ENCODE data around the gene ADK.

Gene ADK

GRCh38 chr10:74365109-74365508 is 214.1 kb downstream of the ADK start:
- no peak for DNase-seq (ENCODE audit: low read depth)

- DNase-seq (ENCODE audit: low read depth) = no peak
These were observed 220.7 kb downstream of the ADK start for GRCh38 chr10:74371696-74372095.

- DNase-seq (ENCODE audit: low read depth) = no peak
These were observed 222.0 kb downstream of the ADK start for GRCh38 chr10:74373059-74373458.

GRCh38 chr10:74377476-74377875 is 226.5 kb downstream of the ADK start:
- DNase-seq (ENCODE audit: low read depth) = no peak

GRCh38 chr10:74379474-74379873 is 228.5 kb downstream of the ADK start:
- DNase-seq (ENCODE audit: low read depth) = no peak

- no peak for DNase-seq (ENCODE audit: low read depth)
These were observed 229.8 kb downstream of the ADK start for GRCh38 chr10:74380795-74381194.

GRCh38 chr10:74381291-74381853 is 230.4 kb downstream of the ADK start:
- DNase-seq (ENCODE audit: low read depth) = no peak

GRCh38 chr10:74382663-74383062 is 231.6 kb downstream of the ADK start:
- DNase-seq (ENCODE audit: low read depth) = no peak

- no peak for DNase-seq (ENCODE audit: low read depth)
These were observed 232.6 kb downstream of the ADK start for GRCh38 chr10:74383642-74384041.

- no peak for DNase-seq (ENCODE audit: low read depth)
These were observed 233.7 kb downstream of the ADK start for GRCh38 chr10:74384615-74385183.

GRCh38 chr10:74388801-74389200 is 237.8 kb downstream of the ADK start:
- DNase-seq (ENCODE audit: low read depth) = no peak

- no peak for DNase-seq (ENCODE audit: low read depth)
These were observed 240.8 kb downstream of the ADK start for GRCh38 chr10:74391786-74392185.

- DNase-seq (ENCODE audit: low read depth) = no peak
These were observed 243.5 kb downstream of the ADK start for GRCh38 chr10:74394416-74394969.

GRCh38 chr10:74400186-74400585 is 249.2 kb downstream of the ADK start:
- no peak for DNase-seq (ENCODE audit: low read depth)

GRCh38 chr10:74406006-74406405 is 255.0 kb downstream of the ADK start:
- DNase-seq (ENCODE audit: low read depth) = no peak

- no peak for DNase-seq (ENCODE audit: low read depth)
These were observed 264.3 kb downstream of the ADK start for GRCh38 chr10:74415146-74415839.

GRCh38 chr10:74417397-74417796 is 266.4 kb downstream of the ADK start:
- no peak for DNase-seq (ENCODE audit: low read depth)

GRCh38 chr10:74418285-74418872 is 267.4 kb downstream of the ADK start:
- no peak for DNase-seq (ENCODE audit: low read depth)

GRCh38 chr10:74419491-74419951 is 268.5 kb downstream of the ADK start:
- no peak for DNase-seq (ENCODE audit: low read depth)

- DNase-seq (ENCODE audit: low read depth) = no peak
These were observed 268.9 kb downstream of the ADK start for GRCh38 chr10:74419958-74420375.

- no peak for DNase-seq (ENCODE audit: low read depth)
These were observed 273.5 kb downstream of the ADK start for GRCh38 chr10:74424565-74424964.

GRCh38 chr10:74425456-74426001 is 274.5 kb downstream of the ADK start:
- DNase-seq (ENCODE audit: low read depth) = no peak

GRCh38 chr10:74431816-74432215 is 280.8 kb downstream of the ADK start:
- DNase-seq (ENCODE audit: low read depth) = no peak

All from HS-27A (cell line).